GM21717 (cell line): ENCODE results near the gene TXNRD1.
"Not testable (repeated sequence)": the region's sequence is repeated elsewhere in the genome, so short reads cannot be mapped to it uniquely, and the experiment has no call there.

Experiments
- ATAC-seq: cut with Tn5 transposase; IDR thresholded peaks from one replicate; pipeline ENCODE4 v1.9.1; 2021; ENCODE audit warnings: mild to moderate bottlenecking, moderate library complexity; ENCODE audit not compliant: unreplicated experiment

The TXNRD1 gene

GRCh38 chr12:104189915-104190555, 25.5 kb upstream of the TXNRD1 start:
- no peak for ATAC-seq

DNA sequence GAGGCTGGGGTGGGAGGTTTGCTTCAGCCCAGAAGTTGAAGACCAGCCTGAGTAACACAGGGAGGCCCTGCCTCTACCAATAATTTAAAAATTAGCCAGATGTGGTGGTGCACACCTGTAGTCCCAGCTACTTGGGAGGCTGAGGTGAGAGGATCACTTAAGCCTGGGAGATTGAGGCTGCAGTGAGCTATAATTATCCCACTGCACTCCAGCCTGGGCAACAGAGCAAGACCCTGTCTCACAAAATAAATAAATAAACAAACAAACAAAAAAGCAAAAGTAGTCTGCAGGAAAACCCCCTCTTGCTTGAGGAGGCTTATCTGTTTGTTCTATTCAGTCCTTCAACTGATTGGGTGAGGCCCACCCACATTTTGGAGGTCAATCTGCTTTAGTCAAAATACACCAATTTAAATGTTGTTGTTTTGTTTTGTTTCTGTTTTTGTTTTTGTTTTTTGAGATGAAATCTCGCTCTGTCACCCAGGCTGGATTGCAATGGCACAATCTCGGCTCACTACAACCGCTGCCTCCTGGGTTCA, 24.9 kb upstream of the TXNRD1 start:
- ATAC-seq = no peak

DNA sequence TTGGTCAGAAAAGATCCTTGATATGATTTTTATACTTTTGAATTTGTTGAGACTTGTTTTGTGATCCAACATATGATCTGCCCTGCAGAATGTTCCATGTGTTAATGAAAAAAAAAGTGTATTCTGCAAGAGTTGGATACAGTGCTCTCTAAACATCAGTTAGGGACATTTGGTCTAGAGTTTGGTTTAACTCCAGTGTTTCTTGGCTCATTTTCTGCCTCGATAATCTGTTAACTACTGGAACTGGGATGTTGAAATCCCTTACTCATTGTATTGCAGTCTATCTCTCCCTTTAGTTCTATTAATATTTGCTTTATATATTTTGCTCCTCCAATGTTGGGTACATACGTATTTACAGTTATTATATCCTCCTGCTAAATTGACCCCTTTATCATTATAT, 18.3 kb upstream of the TXNRD1 start:
- ATAC-seq = no peak

DNA sequence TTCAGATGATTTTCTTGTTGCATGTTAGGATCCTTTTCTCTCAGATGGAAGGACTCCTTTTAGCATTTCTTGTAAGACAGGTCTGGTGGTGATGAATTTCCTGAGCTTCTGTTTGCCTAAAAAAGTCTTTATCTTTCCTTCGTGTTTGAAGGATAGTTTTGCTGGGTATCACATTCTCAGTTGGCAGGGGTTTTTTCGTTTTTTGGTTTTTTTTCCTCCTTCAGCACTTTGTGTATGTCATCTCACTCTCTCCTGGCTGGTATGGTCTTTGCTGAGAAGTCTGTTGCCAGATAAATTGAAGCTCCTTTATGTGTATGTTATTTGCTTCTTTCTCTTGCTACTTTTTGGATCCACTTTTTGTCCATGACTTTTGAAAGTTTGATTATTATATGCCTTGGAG, 15.6 kb upstream of the TXNRD1 start:
- no peak for ATAC-seq

DNA sequence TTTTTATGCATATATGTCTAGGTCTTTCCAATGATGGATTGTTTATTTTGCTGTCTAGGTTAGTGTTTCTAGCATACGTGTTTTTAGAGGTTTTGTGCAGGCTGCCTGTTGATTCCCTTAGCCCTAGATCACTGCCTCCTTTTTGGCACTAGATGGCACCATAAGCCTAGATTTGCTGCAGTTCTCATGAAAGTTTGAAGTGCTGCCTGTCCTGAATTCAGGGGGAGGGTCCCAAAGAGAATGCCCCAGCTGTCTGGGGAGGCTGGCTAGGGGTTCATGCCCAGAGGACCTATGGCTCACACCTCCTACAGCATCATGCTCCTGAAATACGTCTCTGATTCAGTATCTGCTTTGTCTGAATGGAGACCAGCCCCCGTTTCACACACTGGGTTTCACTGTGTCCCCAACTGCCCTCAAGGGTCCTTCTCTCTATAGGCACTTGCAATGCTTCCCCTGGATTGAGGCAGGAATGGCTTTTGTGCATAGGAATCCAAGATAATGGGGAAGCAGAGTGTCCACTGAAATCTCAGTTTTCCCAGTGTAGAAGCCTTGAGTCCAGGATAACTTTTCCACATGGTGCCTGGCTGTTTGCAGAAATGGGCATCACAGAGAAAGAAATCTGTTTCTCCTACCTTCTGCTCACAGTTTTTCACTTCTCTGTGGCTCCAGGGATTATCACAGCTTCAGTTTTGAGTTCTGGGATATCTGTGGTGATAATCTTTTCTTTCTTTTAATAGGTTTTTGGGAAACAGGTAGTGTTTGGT, 14.2 kb upstream of the TXNRD1 start:
- ATAC-seq = no peak

GRCh38 chr12:104204690-104205480, 10.7 kb upstream of the TXNRD1 start:
- ATAC-seq = no peak

DNA sequence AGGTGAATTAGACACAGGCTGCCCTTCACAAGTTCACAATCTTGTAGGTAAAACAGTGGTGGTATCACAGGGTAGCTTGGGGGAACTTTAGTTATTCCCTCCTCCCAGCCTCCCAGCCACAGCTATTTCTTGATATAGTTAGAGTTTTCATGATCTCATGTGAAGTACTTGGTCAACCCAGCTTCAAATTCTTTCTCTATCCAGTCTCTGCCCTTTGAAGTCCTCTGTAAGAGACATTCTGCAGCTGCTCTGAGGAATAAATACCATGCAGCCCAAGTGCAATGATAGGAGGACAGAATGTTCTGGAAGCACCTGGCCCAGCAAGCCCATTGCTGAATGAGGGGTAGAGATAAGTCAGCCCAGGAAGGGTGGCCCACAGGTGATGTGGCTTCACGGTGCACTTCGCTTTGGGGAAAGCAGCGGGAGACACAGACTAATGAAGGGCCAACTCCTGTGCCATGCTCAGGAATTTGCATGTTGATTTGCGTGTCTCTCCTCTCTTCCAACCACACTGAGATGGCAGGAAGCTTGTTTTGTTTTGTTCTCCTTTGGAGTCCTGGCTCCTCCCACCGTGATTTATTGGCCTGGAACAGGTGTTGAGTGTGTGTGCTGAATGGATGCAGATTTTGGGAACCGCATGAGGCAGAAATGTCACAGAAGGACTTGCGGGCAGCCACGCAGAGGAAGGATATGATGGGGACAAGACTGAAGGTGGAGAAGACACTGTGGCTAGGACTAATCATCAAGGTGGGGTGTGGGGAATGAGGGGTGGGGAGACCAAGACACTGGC, 8.0 kb upstream of the TXNRD1 start:
- ATAC-seq = no peak

- no peak for ATAC-seq
Measured at GRCh38 chr12:104212516-104212915, 3.1 kb upstream of the TXNRD1 start.

GRCh38 chr12:104213952-104214351, 1.6 kb upstream of the TXNRD1 start:
- ATAC-seq = no peak

DNA sequence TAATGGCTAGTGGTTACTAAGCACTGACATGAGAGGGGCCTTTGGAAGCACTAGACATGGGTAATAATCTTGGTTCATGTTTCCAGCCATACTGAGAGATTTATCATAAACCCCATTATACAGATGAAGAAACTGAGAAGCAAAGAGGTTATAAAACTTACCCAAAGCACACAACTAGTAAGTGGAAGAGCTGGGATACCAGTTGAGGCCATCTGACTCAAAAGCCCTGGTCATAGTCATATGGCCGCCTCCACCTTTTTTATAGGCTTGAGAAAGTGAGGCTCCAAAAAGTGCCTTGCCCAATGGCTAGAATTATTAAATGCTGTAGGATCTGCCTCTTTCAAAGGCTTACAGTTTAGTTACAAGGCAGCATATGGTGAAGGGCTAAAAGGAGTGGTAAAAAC, 944 bp downstream of the TXNRD1 start:
- no peak for ATAC-seq

- ATAC-seq = not testable (repeated sequence)
Measured at GRCh38 chr12:104218506-104218905, 2.9 kb downstream of the TXNRD1 start.

DNA sequence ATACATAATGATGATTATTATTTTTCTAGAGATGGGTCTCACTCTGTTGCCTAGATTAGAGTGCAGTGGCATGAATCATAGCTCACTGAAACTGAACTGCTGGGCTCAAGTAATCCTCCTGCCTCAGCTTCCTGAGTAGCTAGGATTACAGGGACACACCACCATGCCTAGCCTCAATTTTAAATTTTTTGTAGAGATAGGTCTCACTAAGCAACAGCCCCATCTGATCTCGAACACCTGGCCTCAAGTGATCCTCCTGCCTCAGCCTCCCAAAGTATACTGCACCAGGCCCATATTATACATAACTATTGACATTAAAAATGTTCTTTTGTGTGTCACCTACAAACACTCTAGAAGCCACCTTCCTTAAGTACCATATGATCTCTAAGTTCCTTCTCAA, 3.4 kb downstream of the TXNRD1 start:
- no peak for ATAC-seq

- ATAC-seq = no peak
Measured at GRCh38 chr12:104219361-104219892, 3.8 kb downstream of the TXNRD1 start.

- no peak for ATAC-seq
Measured at GRCh38 chr12:104219908-104220404, 4.4 kb downstream of the TXNRD1 start.

DNA sequence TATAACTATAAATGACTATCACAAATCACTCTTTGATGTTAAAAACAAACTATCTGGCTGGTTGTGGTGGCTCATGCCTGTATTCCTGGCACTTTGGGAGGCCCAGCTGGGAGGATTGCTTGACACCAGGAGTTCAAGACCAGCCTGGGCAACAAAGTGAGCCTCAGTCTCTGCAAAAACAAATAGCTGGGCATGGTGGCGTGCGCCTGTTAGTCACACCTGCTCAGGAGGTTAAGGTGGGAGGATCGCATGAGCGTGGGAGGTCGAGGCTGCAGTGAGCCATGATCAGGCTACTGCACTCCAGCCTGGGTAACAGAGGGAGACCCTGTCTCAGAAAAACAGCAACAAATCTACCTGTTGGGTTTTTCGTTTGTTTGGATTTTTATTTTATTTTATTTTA, 5.4 kb downstream of the TXNRD1 start:
- no peak for ATAC-seq

DNA sequence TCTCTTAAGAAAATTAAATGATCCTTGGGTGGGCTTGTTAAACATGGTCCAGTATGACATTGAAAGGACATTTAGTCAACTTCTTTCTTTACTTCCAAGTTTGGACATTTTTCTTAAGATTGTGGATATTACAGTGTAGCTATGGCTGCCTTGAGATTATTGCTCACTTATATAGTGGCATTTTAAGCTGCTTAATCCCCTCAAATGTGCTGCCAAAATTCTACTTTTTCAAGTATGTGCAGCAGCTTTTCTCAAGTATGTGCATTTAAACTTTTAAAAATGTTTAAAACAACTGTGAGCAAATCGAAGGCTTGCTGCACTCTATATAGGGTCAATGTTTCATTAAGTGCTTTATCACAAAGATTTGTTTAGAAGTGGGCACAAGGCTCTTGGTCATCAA, 7.4 kb downstream of the TXNRD1 start:
- no peak for ATAC-seq

DNA sequence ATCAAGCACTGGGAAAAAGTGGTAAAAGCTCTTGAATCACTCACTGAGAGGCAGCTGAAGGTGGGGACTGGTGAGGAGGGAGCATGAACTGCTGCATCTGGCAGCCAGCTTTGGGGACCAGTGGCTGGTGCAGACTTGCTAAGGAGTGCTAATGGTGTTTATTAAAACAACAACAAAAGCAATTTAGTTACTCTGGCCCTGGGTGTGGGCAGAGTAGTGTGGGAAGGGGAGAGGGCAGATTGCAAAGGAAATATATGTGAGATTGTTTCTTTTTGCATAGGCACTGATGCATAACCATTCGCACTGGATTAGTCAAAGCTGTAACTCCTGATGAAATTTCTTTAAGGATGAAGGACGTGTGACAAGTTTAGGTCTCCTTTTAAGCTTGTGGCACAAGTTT, 8.1 kb downstream of the TXNRD1 start:
- no peak for ATAC-seq

GRCh38 chr12:104226672-104227071, 11.1 kb downstream of the TXNRD1 start:
- no peak for ATAC-seq

DNA sequence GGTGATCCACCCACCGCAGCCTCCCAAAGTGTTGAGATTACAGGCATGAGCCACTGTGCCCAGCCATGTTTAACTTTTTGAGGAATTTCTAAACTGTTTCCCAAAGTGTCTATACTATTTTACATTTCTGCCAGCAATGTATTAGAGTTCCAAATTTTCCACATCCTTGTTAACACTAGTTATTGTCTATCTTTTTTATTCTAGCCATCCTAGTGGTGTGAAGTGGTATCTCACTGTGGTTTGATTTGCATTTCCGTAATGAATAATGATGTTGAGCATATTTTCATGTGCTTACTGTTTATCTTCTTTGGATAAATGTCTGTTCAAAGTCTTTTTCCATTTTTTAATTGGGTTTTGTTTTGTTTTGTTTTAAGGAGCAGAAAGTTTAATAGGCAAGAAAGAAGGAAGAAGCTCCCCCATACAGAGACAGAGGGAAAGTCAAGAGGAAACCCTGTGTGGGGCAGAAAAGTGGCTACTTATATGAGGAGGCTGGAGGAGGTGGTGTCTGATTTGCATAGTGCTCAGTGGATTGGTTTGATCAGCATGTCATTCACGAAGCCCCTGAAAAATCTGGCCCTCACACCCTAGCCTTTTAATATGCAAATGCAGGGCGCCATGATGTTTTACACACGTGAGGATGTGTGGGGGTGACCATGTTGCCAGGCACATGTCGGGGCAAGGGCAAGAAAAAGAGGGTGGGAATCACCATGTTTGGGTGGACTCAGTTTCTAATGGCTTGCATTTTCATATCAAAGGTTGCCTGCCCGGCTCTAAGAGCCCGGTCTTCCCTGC, 14.9 kb downstream of the TXNRD1 start:
- ATAC-seq = no peak
